Liver (tissue), 9 donors: Measurements from ENCODE around the gene WNT4. TPM values are rescaled to one million over a fixed set of nuclear protein-coding genes. Genes with fewer than 3 reads are reported as not detected.

Source experiments
- DNase-seq: peaks from one replicate; pipeline ENCODE4 v3.0.0-alpha.2; 2017; ENCODE audit warnings: low spot score
- H3K27ac ChIP-seq, 2 donors: one replicate each; pipeline ENCODE4 v1.7.0; 2013; ENCODE audit warnings: inconsistent platforms in 2 of 2, low read length in 2 of 2, control low read depth in 1 of 2, low read depth in 1 of 2, mild to moderate bottlenecking in 1 of 2
- H3K27me3 ChIP-seq, 4 donors: one replicate each; pipeline versions ENCODE4 v1.6.1 to v1.7.0; 2013; ENCODE audit warnings: low read length in 3 of 4, inconsistent platforms in 1 of 4, mild to moderate bottlenecking in 1 of 4, moderate library complexity in 1 of 4; ENCODE audit not compliant: control insufficient read depth in 4 of 4, insufficient read depth in 4 of 4
- H3K36me3 ChIP-seq, 4 donors: one replicate each; pipeline versions ENCODE4 v1.6.1 to v1.7.0; 2013; ENCODE audit warnings: low read length in 3 of 4, mild to moderate bottlenecking in 3 of 4, low read depth in 1 of 4, moderate library complexity in 1 of 4; ENCODE audit not compliant: control insufficient read depth in 4 of 4, insufficient read depth in 3 of 4
- H3K4me1 ChIP-seq, 4 donors: one replicate each; pipeline versions ENCODE4 v1.6.1 to v1.7.0; 2013; ENCODE audit warnings: low read length in 3 of 4, mild to moderate bottlenecking in 3 of 4, moderate library complexity in 1 of 4; ENCODE audit not compliant: control insufficient read depth in 4 of 4, insufficient read depth in 4 of 4
- H3K4me3 ChIP-seq, 3 donors: one replicate each; pipeline versions ENCODE4 v1.6.1 to v1.7.0; 2013; ENCODE audit warnings: low read length in 3 of 3, control low read depth in 1 of 3, low read depth in 1 of 3, mild to moderate bottlenecking in 1 of 3
- H3K9ac ChIP-seq, 2 donors: one replicate each; pipeline ENCODE4 v1.7.0; 2013; ENCODE audit warnings: low read length in 2 of 2, mild to moderate bottlenecking in 2 of 2, moderate library complexity in 2 of 2, control low read depth in 1 of 2, low read depth in 1 of 2
- H3K9me3 ChIP-seq, 4 donors: one replicate each; pipeline versions ENCODE4 v1.6.1 to v1.7.0; 2013; ENCODE audit warnings: low read length in 3 of 4; ENCODE audit not compliant: control insufficient read depth in 4 of 4
- ATF3 ChIP-seq: IDR thresholded peaks from 2 replicates; pipeline ENCODE4 v1.6.1; 2016; ENCODE audit warnings: antibody characterized with exemption
- CTCF ChIP-seq: fragments of 150-350 bp; IDR thresholded peaks from 2 replicates; pipeline ENCODE4 v1.5.1; 2017; ENCODE audit warnings: improper control_type of control experiment, low read depth, low read length; ENCODE audit not compliant: missing input control
- EGR1 ChIP-seq, 2 donors: IDR thresholded peaks; 2 replicates each; pipeline ENCODE4 v1.6.1; 2016 to 2018; ENCODE audit warnings: antibody characterized with exemption in 2 of 2, low read depth in 2 of 2
- FOXA1 ChIP-seq: IDR thresholded peaks from 2 replicates; pipeline ENCODE4 v1.6.1; 2016; ENCODE audit warnings: antibody characterized with exemption
- FOXA2 ChIP-seq: IDR thresholded peaks from 2 replicates; pipeline ENCODE4 v1.6.1; 2016; ENCODE audit warnings: antibody characterized with exemption
- GABPA ChIP-seq, 2 donors: IDR thresholded peaks in 1 of 2; conservative IDR thresholded peaks in 1 of 2; 2 replicates each; pipeline ENCODE4 v1.6.1; 2016; ENCODE audit warnings: antibody characterized with exemption in 2 of 2, mild to moderate bottlenecking in 1 of 2, moderate library complexity in 1 of 2
- HNF4A ChIP-seq, 2 donors: conservative IDR thresholded peaks; 2 replicates each; pipeline ENCODE4 v1.6.1; 2016; ENCODE audit warnings: antibody characterized with exemption in 2 of 2, mild to moderate bottlenecking in 2 of 2
- HNF4G ChIP-seq: IDR thresholded peaks from 2 replicates; pipeline ENCODE4 v1.6.1; 2016; ENCODE audit warnings: antibody characterized with exemption
- JUND ChIP-seq, 2 donors: IDR thresholded peaks; 2 replicates each; pipeline ENCODE4 v1.6.1; 2016; ENCODE audit warnings: antibody characterized with exemption in 2 of 2
- NR2F2 ChIP-seq: IDR thresholded peaks from 2 replicates; pipeline ENCODE4 v1.6.1; 2016; ENCODE audit warnings: antibody characterized with exemption
- RAD21 ChIP-seq, 2 donors: IDR thresholded peaks; 2 replicates each; pipeline ENCODE4 v1.6.1; 2016; ENCODE audit warnings: antibody characterized with exemption in 2 of 2, mild to moderate bottlenecking in 2 of 2
- REST ChIP-seq: IDR thresholded peaks from 2 replicates; pipeline ENCODE4 v1.6.1; 2016; ENCODE audit warnings: antibody characterized with exemption, mild to moderate bottlenecking
- RXRA ChIP-seq, 2 donors: IDR thresholded peaks; 2 replicates each; pipeline ENCODE4 v1.6.1; 2017 to 2018; ENCODE audit warnings: antibody characterized with exemption in 2 of 2, mild to moderate bottlenecking in 1 of 2
- SP1 ChIP-seq: IDR thresholded peaks from 2 replicates; pipeline ENCODE4 v1.6.1; 2018; ENCODE audit warnings: antibody characterized with exemption, mild to moderate bottlenecking
- TAF1 ChIP-seq: conservative IDR thresholded peaks from 2 replicates; pipeline ENCODE4 v1.6.1; 2016; ENCODE audit warnings: antibody characterized with exemption, mild to moderate bottlenecking
- YY1 ChIP-seq: IDR thresholded peaks from 2 replicates; pipeline ENCODE4 v1.6.1; 2016; ENCODE audit warnings: antibody characterized with exemption, mild to moderate bottlenecking
- WGBS: extraction: QIAGEN DNeasy Blood & Tissue Kit; methylation state at CpG from one replicate; pipeline ENCODE4 v1.1.7; 2013; 5-methylcytosine and 5-hydroxymethylcytosine counted together
- polyA plus RNA-seq, 2 donors: library from polyadenylated mRNA; stranded (reverse) in 1 of 2; unstranded in 1 of 2; fragments of 200-250 nt in 1 of 2; fragments of >200 nt in 1 of 2; fragmentation: Nextera tagmentation in 1 of 2; extraction: Ambion mirVana in 1 of 2; gene quantifications; one replicate each; pipeline versions ENCODE4 v1.2.1 to v1.2.3, GENCODE V29; 2013 to 2015
- total RNA-seq, 2 donors: library from RNA; depleted of rRNA; stranded (reverse); fragments of >200 nt; gene quantifications; one replicate each; pipeline ENCODE4 v1.2.3, GENCODE V29; 2014
- TF ChIP-seq, protein P1 (sequence below): IDR thresholded peaks from 2 replicates; pipeline ENCODE4 v1.6.1; 2016; ENCODE audit warnings: antibody characterized with exemption
- TF ChIP-seq, protein P2 (sequence below): IDR thresholded peaks from 2 replicates; pipeline ENCODE4 v1.6.1; 2016; ENCODE audit warnings: antibody characterized with exemption
- donor health status: healthy.
- donor health status: healthy.
- donor health status: healthy.
- donor health status: healthy.
- donor health status: healthy.

Gene WNT4
- total and polyA plus RNA-seq, 4 donors, result under 0.01 to 0.09 TPM; not detected in 2

- TF ChIP-seq, protein P1, sequence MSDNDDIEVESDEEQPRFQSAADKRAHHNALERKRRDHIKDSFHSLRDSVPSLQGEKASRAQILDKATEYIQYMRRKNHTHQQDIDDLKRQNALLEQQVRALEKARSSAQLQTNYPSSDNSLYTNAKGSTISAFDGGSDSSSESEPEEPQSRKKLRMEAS, result no peak
- no peak for TF ChIP-seq SP1
- no peak for TF ChIP-seq FOXA1
- TF ChIP-seq EGR1 (IDR thresholded peaks at IDR 0.05; ENCODE audit: low read depth in 2 of 2), result no peak
- no peak for TF ChIP-seq HNF4A (conservative IDR thresholded peaks at IDR 0.05)
- TF ChIP-seq CTCF, result no peak
- no peak for TF ChIP-seq TAF1
- TF ChIP-seq FOXA2, result no peak
- no peak for TF ChIP-seq HNF4G
- TF ChIP-seq RAD21 (IDR thresholded peaks at IDR 0.05), result no peak
- no peak for TF ChIP-seq JUND (IDR thresholded peaks at IDR 0.05)
- TF ChIP-seq REST, result no peak
- TF ChIP-seq ATF3, result no peak
- no peak for TF ChIP-seq GABPA (IDR thresholded peaks at IDR 0.05 in 1 of 2, conservative IDR thresholded peaks at IDR 0.05 in 1 of 2)
- TF ChIP-seq YY1, result no peak
- TF ChIP-seq RXRA (IDR thresholded peaks at IDR 0.05), result no peak
- no peak for TF ChIP-seq NR2F2
- TF ChIP-seq, protein P2, sequence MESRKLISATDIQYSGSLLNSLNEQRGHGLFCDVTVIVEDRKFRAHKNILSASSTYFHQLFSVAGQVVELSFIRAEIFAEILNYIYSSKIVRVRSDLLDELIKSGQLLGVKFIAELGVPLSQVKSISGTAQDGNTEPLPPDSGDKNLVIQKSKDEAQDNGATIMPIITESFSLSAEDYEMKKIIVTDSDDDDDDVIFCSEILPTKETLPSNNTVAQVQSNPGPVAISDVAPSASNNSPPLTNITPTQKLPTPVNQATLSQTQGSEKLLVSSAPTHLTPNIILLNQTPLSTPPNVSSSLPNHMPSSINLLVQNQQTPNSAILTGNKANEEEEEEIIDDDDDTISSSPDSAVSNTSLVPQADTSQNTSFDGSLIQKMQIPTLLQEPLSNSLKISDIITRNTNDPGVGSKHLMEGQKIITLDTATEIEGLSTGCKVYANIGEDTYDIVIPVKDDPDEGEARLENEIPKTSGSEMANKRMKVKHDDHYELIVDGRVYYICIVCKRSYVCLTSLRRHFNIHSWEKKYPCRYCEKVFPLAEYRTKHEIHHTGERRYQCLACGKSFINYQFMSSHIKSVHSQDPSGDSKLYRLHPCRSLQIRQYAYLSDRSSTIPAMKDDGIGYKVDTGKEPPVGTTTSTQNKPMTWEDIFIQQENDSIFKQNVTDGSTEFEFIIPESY, result no peak
- Histone ChIP-seq H3K36me3 (no peaks in the 10 kb centered on the region), H3K27ac (no peak overlapping the region), H3K27me3 (no peaks in the 10 kb centered on the region), H3K9ac (no peak overlapping the region), H3K4me3 (no peak overlapping the region), H3K9me3 (no peaks in the 10 kb centered on the region), H3K4me1 (peaks cover 0 to 10% (median 1%) of the 10 kb centered on the region in 4 donors)
- 92% methylated on average over 29 of the region's 29 CpGs for WGBS
- DNase-seq, result no peak
Measured at GRCh38 chr1:22129501-22130117, 13.3 kb downstream of the WNT4 start.
